Astrocyte of the spinal cord (primary cell): ENCODE data around the gene LCMT2.

Experiments used
- DNase-seq: peaks from one replicate; pipeline ENCODE4 v3.0.0; 2011; ENCODE audit warnings: low read depth, low spot score
- H3K4me3 ChIP-seq: 2 replicates; pipeline ENCODE4 v1.5.1; 2011; ENCODE audit warnings: low read depth, mild to moderate bottlenecking, low read length, moderate library complexity
- CTCF ChIP-seq: IDR thresholded peaks from 2 replicates; pipeline ENCODE4 v1.5.1; 2012; ENCODE audit warnings: low read depth, mild to moderate bottlenecking, low read length, inconsistent platforms
- in situ Hi-C: cut with HindIII; loops from 2 replicates; pipeline ENCODE4 v1.10.0; 2017; ENCODE audit warnings: low sequenced_read_pairs

LCMT2 gene

GRCh38 chr15:43283526-43283925 lies 46.8 kb downstream of the LCMT2 start:
- TF ChIP-seq CTCF, result no peak
- in situ Hi-C loops, result no loop called here
- H3K4me3 ChIP-seq, result no peak overlapping the region
- no peak for DNase-seq

GRCh38 chr15:43281926-43282602 lies 48.3 kb downstream of the LCMT2 start:
- DNase-seq, result no peak
- TF ChIP-seq CTCF, result no peak
- no peak overlapping the region for H3K4me3 ChIP-seq
- in situ Hi-C loops, result no loop called here

- in situ Hi-C loops, result no loop called here
- H3K4me3 ChIP-seq, result no peak overlapping the region
- DNase-seq, result no peak
- TF ChIP-seq CTCF, result no peak
Observed at GRCh38 chr15:43280996-43281395, 49.4 kb downstream of the LCMT2 start.

- DNase-seq, result no peak
- TF ChIP-seq CTCF, result no peak
- H3K4me3 ChIP-seq, result no peak overlapping the region
- in situ Hi-C loops, result no loop called here
Observed at GRCh38 chr15:43279496-43279895, 50.9 kb downstream of the LCMT2 start.

- no peak for DNase-seq
- no peak for TF ChIP-seq CTCF
- in situ Hi-C loops, result no loop called here
Observed at GRCh38 chr15:43278869-43279268, 51.5 kb downstream of the LCMT2 start.

GRCh38 chr15:43277901-43278300 lies 52.5 kb downstream of the LCMT2 start:
- TF ChIP-seq CTCF, result no peak
- in situ Hi-C loops, result no loop called here
- no peak overlapping the region for H3K4me3 ChIP-seq
- DNase-seq, result no peak

More at GRCh38 chr15:43278869-43279268, 51.5 kb downstream of the LCMT2 start:
- no peak overlapping the region for H3K4me3 ChIP-seq
